Keratinocyte (primary cell): ENCODE measurements around the gene TATDN2. TPM values are rescaled to one million over a fixed set of nuclear protein-coding genes. Genes with fewer than 3 reads are reported as not detected.

Source experiments
- DNase-seq: peaks from one replicate; pipeline ENCODE4 v3.0.0-alpha.2; 2011; ENCODE audit warnings: low read depth, missing footprints, low spot score
- FAIRE-seq: peaks from 2 replicates; lab custom pipeline; 2011; peaks lifted over from hg19 to GRCh38; lab: Jason Lieb, UNC
- H2AFZ ChIP-seq: 2 replicates; pipeline ENCODE4 v1.6.0; 2012; ENCODE audit warnings: low read length, control low read depth, inconsistent platforms; ENCODE audit not compliant: control insufficient read depth
- H3K27ac ChIP-seq: 2 replicates; pipeline ENCODE4 v1.5.1; 2011; ENCODE audit warnings: low read length; ENCODE audit not compliant: control insufficient read depth, insufficient read depth
- H3K27me3 ChIP-seq: 3 replicates; pipeline ENCODE4 v1.6.0; 2011; ENCODE audit warnings: low read length; ENCODE audit not compliant: control insufficient read depth, insufficient read depth; ENCODE audit errors: extremely low read depth
- H3K36me3 ChIP-seq, 2 experiments: 2 replicates in 1 of 2; 3 replicates in 1 of 2; pipeline ENCODE4 v1.5.1; 2011; ENCODE audit warnings: low read length in 2 of 2, mild to moderate bottlenecking in 1 of 2; ENCODE audit not compliant: control insufficient read depth in 2 of 2, insufficient read depth in 2 of 2; ENCODE audit errors: extremely low read depth in 1 of 2
- H3K4me1 ChIP-seq: 3 replicates; pipeline ENCODE4 v1.5.1; 2011; ENCODE audit warnings: low read length; ENCODE audit not compliant: control insufficient read depth, insufficient read depth; ENCODE audit errors: extremely low read depth
- H3K4me2 ChIP-seq: 3 replicates; pipeline ENCODE4 v1.6.0; 2011; ENCODE audit warnings: low read depth, low read length; ENCODE audit not compliant: control insufficient read depth, insufficient read depth; ENCODE audit errors: extremely low read depth
- H3K4me3 ChIP-seq, 3 experiments: fragments of 200-600 bp in 1 of 3; sonication (generic) in 1 of 3; 2 replicates in 2 of 3; 3 replicates in 1 of 3; pipeline ENCODE4 v1.5.1; 2011 to 2016; ENCODE audit warnings: low read length in 3 of 3, mild to moderate bottlenecking in 3 of 3, control low read depth in 2 of 3, inconsistent platforms in 1 of 3, low read depth in 1 of 3, mixed read lengths in 1 of 3, mixed run types in 1 of 3, moderate library complexity in 1 of 3; ENCODE audit not compliant: control insufficient read depth in 2 of 3, insufficient read depth in 2 of 3; ENCODE audit errors: extremely low read depth in 1 of 3
- H3K79me2 ChIP-seq: 2 replicates; pipeline ENCODE4 v1.6.0; 2012; ENCODE audit warnings: low read length; ENCODE audit not compliant: control insufficient read depth, insufficient read depth
- H3K9ac ChIP-seq: 3 replicates; pipeline ENCODE4 v1.6.0; 2011; ENCODE audit warnings: low read length; ENCODE audit not compliant: control insufficient read depth, insufficient read depth; ENCODE audit errors: extremely low read depth
- H3K9me1 ChIP-seq: 3 replicates; pipeline ENCODE4 v1.6.0; 2011; ENCODE audit warnings: low read length; ENCODE audit not compliant: control insufficient read depth, insufficient read depth; ENCODE audit errors: extremely low read depth
- H3K9me3 ChIP-seq: 2 replicates; pipeline ENCODE4 v1.5.1; 2012; ENCODE audit warnings: low read depth, low read length; ENCODE audit not compliant: control insufficient read depth
- H4K20me1 ChIP-seq: 3 replicates; pipeline ENCODE4 v1.6.0; 2011; ENCODE audit warnings: low read length; ENCODE audit not compliant: control insufficient read depth, insufficient read depth; ENCODE audit errors: extremely low read depth
- CTCF ChIP-seq, 3 experiments: IDR thresholded peaks in 1 of 3; conservative IDR thresholded peaks in 1 of 3; optimal IDR thresholded peaks in 1 of 3; 2 replicates in 2 of 3; 3 replicates in 1 of 3; pipeline versions ENCODE3 to v1.5.1; 2011; ENCODE audit warnings: low read length in 3 of 3, mild to moderate bottlenecking in 3 of 3, moderate library complexity in 2 of 3, control low read depth in 1 of 3, inconsistent platforms in 1 of 3; ENCODE audit not compliant: insufficient read depth in 2 of 3; ENCODE audit errors: extremely low read depth in 1 of 3
- EZH2 ChIP-seq: IDR thresholded peaks from one replicate; pipeline ENCODE4 v1.6.1; 2012; ENCODE audit warnings: inconsistent platforms, mild to moderate bottlenecking, low read length, moderate library complexity
- dilution Hi-C: fragments of 300-500 bp; cut with MboI; formaldehyde crosslinking; loops from one replicate; pipeline ENCODE4 v1.7.0; 2020; ENCODE audit warnings: low sequenced_read_pairs; ENCODE audit not compliant: extremely low pct_ligation_motif_present
- polyA plus RNA-seq, 5 experiments: library from polyadenylated mRNA; depleted of rRNA in 3 of 5; stranded (reverse) in 3 of 5; stranded (forward) in 1 of 5; unstranded in 1 of 5; fragments of >200 nt; gene quantifications; 1 replicate in 1 of 5; 2 replicates in 3 of 5; 3 replicates in 1 of 5; pipeline versions ENCODE4 v1.2.1 to v1.2.3, GENCODE V29; 2011 to 2012; ENCODE audit warnings: missing spikeins in 2 of 5, low read depth in 1 of 5, low replicate concordance in 1 of 5

The TATDN2 gene
- polyA plus RNA-seq, 1 donor (not counting 4 experiments of a cell fraction or from before 2014, with no cell fraction given) = 13.8 TPM

- peaks cover 18 to 21% of the 10 kb centered on the region in 2 experiments for H3K36me3 ChIP-seq
- no peak overlapping the region for H3K4me3 ChIP-seq
- H3K27me3 ChIP-seq = no peaks in the 10 kb centered on the region
- no peak for FAIRE-seq
- no peak overlapping the region for H3K9ac ChIP-seq
- no peaks in the 10 kb centered on the region for H3K4me1 ChIP-seq
- H2AFZ ChIP-seq = no peak overlapping the region
- peaks cover 43% of the 10 kb centered on the region for H3K79me2 ChIP-seq
- H3K9me1 ChIP-seq = peaks cover 3% of the 10 kb centered on the region
- H3K27ac ChIP-seq = no peak overlapping the region
- no peak overlapping the region for H3K4me2 ChIP-seq
- H3K9me3 ChIP-seq = no peaks in the 10 kb centered on the region
- no peaks in the 10 kb centered on the region for H4K20me1 ChIP-seq
- dilution Hi-C loops = no loop called here
- TF ChIP-seq EZH2 = no peak
- DNase-seq = no peak
These were observed 10.8 kb downstream of the TATDN2 start for GRCh38 chr3:10259036-10259435.

GRCh38 chr3:10259798-10260197 is 11.5 kb downstream of the TATDN2 start:
- no peaks in the 10 kb centered on the region for H3K4me1 ChIP-seq
- no peak for TF ChIP-seq CTCF (optimal IDR thresholded peaks at IDR 0.05 in 1 of 3, IDR thresholded peaks at IDR 0.05 in 1 of 3, conservative IDR thresholded peaks at IDR 0.05 in 1 of 3; ENCODE audit: extremely low read depth in 1 of 3, insufficient read depth in 2 of 3, low read length in 3 of 3)
- dilution Hi-C loops = no loop called here
- no peak overlapping the region for H3K4me2 ChIP-seq
- peaks cover 40% of the 10 kb centered on the region for H3K79me2 ChIP-seq
- peaks cover 16 to 17% of the 10 kb centered on the region in 2 experiments for H3K36me3 ChIP-seq
- H3K9me3 ChIP-seq = no peaks in the 10 kb centered on the region
- DNase-seq (no peak), FAIRE-seq (no peak)
- no peak overlapping the region for H2AFZ ChIP-seq
- no peaks in the 10 kb centered on the region for H3K27me3 ChIP-seq
- H3K9me1 ChIP-seq = no peaks in the 10 kb centered on the region
- H4K20me1 ChIP-seq = no peaks in the 10 kb centered on the region
- H3K4me3 ChIP-seq = no peak overlapping the region
- no peak overlapping the region for H3K9ac ChIP-seq
- H3K27ac ChIP-seq = no peak overlapping the region

GRCh38 chr3:10260211-10260701 is 12.0 kb downstream of the TATDN2 start:
- H3K79me2 ChIP-seq = peaks cover 38% of the 10 kb centered on the region

More at GRCh38 chr3:10260211-10260701, 12.0 kb downstream of the TATDN2 start:
- Histone ChIP-seq H3K4me1 (no peaks in the 10 kb centered on the region), H2AFZ (no peak overlapping the region), H3K27me3 (no peaks in the 10 kb centered on the region), H3K9me3 (no peaks in the 10 kb centered on the region), H3K9me1 (no peaks in the 10 kb centered on the region), H3K36me3 (peaks cover 16 to 17% of the 10 kb centered on the region in 2 experiments), H3K9ac (no peak overlapping the region), H3K4me3 (no peak overlapping the region), H3K27ac (no peak overlapping the region), H3K4me2 (no peak overlapping the region), H4K20me1 (no peaks in the 10 kb centered on the region)
- no peak for TF ChIP-seq EZH2
- TF ChIP-seq CTCF (optimal IDR thresholded peaks at IDR 0.05 in 1 of 3, IDR thresholded peaks at IDR 0.05 in 1 of 3, conservative IDR thresholded peaks at IDR 0.05 in 1 of 3; ENCODE audit: extremely low read depth in 1 of 3, insufficient read depth in 2 of 3, low read length in 3 of 3) = no peak
- FAIRE-seq = no peak
- dilution Hi-C loops = no loop called here
- no peak for DNase-seq
